AG10803 (cell line): ENCODE measurements around the gene NFKBIE.

Source experiments
- DNase-seq: peaks from one replicate; pipeline ENCODE4 v3.0.0; 2010; ENCODE audit warnings: low read depth
- H3K4me3 ChIP-seq: 2 replicates; pipeline ENCODE4 v1.5.1; 2011; ENCODE audit warnings: mild to moderate bottlenecking, low read length, control low read depth
- CTCF ChIP-seq: conservative IDR thresholded peaks from 2 replicates; pipeline ENCODE4 v1.5.1; 2011; ENCODE audit warnings: mild to moderate bottlenecking, low read length, control low read depth, inconsistent platforms

Gene NFKBIE

DNA sequence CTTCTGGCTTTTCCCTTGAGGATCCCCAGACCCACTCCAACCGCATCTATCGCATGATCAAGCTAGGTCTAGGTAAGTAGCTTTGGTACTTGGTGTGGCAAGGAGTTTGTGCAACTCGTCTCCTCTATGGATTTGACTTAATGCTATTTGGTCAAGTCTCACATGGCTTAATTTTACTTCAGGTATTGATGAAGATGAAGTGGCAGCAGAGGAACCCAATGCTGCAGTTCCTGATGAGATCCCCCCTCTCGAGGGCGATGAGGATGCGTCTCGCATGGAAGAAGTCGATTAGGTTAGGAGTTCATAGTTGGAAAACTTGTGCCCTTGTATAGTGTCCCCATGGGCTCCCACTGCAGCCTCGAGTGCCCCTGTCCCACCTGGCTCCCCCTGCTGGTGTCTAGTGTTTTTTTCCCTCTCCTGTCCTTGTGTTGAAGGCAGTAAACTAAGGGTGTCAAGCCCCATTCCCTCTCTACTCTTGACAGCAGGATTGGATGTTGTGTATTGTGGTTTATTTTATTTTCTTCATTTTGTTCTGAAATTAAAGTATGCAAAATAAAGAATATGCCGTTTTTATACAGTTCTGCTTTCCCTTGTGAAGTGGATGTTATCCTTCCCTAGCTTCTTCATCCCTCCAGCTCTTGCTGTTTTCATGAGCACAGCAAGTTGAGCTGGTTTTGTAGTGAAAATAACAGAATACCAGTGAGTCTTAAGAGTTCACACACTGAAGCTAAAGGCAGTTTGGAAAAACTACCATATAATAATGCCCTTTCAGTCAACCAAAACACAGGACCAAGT, 11.8 kb downstream of the NFKBIE start:
- no peak overlapping the region for H3K4me3 ChIP-seq
- no peak for DNase-seq
- peak; percentile 56 for TF ChIP-seq CTCF

- no peak overlapping the region for H3K4me3 ChIP-seq
- DNase-seq: no peak
- TF ChIP-seq CTCF: no peak
Measured at GRCh38 chr6:44251576-44252524, 13.5 kb downstream of the NFKBIE start.

- no peak overlapping the region for H3K4me3 ChIP-seq
- no peak for TF ChIP-seq CTCF
- DNase-seq: no peak
Measured at GRCh38 chr6:44250718-44251123, 14.6 kb downstream of the NFKBIE start.

DNA sequence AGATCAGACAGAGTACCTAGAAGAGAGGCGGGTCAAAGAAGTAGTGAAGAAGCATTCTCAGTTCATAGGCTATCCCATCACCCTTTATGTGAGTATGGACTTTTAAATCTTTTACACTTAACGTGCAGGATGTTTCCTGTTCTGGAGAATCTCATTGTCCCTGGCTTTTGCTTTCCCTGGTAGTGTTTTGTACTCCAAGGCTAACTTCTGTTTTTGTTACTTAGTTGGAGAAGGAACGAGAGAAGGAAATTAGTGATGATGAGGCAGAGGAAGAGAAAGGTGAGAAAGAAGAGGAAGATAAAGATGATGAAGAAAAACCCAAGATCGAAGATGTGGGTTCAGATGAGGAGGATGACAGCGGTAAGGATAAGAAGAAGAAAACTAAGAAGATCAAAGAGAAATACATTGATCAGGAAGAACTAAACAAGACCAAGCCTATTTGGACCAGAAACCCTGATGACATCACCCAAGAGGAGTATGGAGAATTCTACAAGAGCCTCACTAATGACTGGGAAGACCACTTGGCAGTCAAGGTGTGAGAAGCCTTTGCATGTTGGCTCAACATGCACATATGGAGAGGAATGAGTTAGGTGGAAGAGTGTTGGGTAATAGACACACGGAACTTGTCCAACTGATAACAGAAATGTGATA, 15.2 kb downstream of the NFKBIE start:
- no peak overlapping the region for H3K4me3 ChIP-seq
- no peak for TF ChIP-seq CTCF
- no peak for DNase-seq

- H3K4me3 ChIP-seq: peak overlapping the region; percentile 100
- no peak for TF ChIP-seq CTCF
- no peak for DNase-seq
Measured at GRCh38 chr6:44249082-44249748, 16.1 kb downstream of the NFKBIE start.

GRCh38 chr6:44248579-44248978, 16.8 kb downstream of the NFKBIE start:
- peak overlapping the region; percentile 100 for H3K4me3 ChIP-seq
- TF ChIP-seq CTCF: no peak
- DNase-seq: no peak
